Activated CD8-positive, alpha-beta T cell treated with anti-CD3 and anti-CD28 coated beads for 36 hours (primary cell): ENCODE data around the gene RAB10. TPM values are rescaled to one million over a fixed set of nuclear protein-coding genes. Genes with fewer than 3 reads are reported as not detected.

Experiments used
- ATAC-seq: fragments of 200-7000 bp; cut with Tn5 transposase; one replicate; pipeline ENCODE4 v1.10.0; 2021; ENCODE audit warnings: mild to moderate bottlenecking, moderate library complexity
- CTCF ChIA-PET: fragments of 350-600 bp; sonication (Branson Sonifier 250); formaldehyde crosslinking; loops from one replicate; lab custom pipeline; 2021; ENCODE audit warnings: antibody characterized with exemption; lab: Charles Lee
- POLR2A ChIA-PET: fragments of 350-600 bp; sonication (Branson Sonifier 250); formaldehyde crosslinking; loops from one replicate; lab custom pipeline; 2021; ENCODE audit warnings: antibody characterized with exemption; lab: Charles Lee
- DNase-seq: peaks from one replicate; pipeline ENCODE4 v3.0.0-alpha.2; 2020
- H3K27ac Mint-ChIP-seq: one replicate; pipeline ENCODE4 v1.8.0; 2021; ENCODE audit warnings: mild to moderate bottlenecking, mixed read lengths
- H3K27me3 Mint-ChIP-seq: one replicate; pipeline ENCODE4 v1.8.0; 2021; ENCODE audit warnings: mixed read lengths
- H3K36me3 Mint-ChIP-seq: one replicate; pipeline ENCODE4 v1.8.0; 2021; ENCODE audit warnings: low read depth, mixed read lengths
- H3K4me1 Mint-ChIP-seq: one replicate; pipeline ENCODE4 v1.8.0; 2021; ENCODE audit warnings: low read depth, mixed read lengths
- H3K4me3 Mint-ChIP-seq: one replicate; pipeline ENCODE4 v1.8.0; 2021; ENCODE audit warnings: mild to moderate bottlenecking, moderate library complexity, mixed read lengths
- H3K9me3 Mint-ChIP-seq: one replicate; pipeline ENCODE4 v1.8.0; 2021; ENCODE audit warnings: mixed read lengths
- intact Hi-C: fragments of 100-400 bp; cut with micrococcal nuclease; formaldehyde crosslinking; loops from one replicate; pipeline ENCODE4 v1.10.0; 2022
- total RNA-seq, 2 experiments: library from RNA; stranded (reverse); gene quantifications; one replicate each; pipeline ENCODE4 v1.2.3, GENCODE V29; 2021
- TF ChIP-seq, protein P1 (sequence below): fragments of 200-600 bp; IDR thresholded peaks from one replicate; pipeline ENCODE4 v1.8.0; 2022; ENCODE audit warnings: antibody characterized with exemption, mild to moderate bottlenecking

The RAB10 gene
- total RNA-seq, 2 experiments from 2014 or later: 89.5 to 102 TPM

DNA sequence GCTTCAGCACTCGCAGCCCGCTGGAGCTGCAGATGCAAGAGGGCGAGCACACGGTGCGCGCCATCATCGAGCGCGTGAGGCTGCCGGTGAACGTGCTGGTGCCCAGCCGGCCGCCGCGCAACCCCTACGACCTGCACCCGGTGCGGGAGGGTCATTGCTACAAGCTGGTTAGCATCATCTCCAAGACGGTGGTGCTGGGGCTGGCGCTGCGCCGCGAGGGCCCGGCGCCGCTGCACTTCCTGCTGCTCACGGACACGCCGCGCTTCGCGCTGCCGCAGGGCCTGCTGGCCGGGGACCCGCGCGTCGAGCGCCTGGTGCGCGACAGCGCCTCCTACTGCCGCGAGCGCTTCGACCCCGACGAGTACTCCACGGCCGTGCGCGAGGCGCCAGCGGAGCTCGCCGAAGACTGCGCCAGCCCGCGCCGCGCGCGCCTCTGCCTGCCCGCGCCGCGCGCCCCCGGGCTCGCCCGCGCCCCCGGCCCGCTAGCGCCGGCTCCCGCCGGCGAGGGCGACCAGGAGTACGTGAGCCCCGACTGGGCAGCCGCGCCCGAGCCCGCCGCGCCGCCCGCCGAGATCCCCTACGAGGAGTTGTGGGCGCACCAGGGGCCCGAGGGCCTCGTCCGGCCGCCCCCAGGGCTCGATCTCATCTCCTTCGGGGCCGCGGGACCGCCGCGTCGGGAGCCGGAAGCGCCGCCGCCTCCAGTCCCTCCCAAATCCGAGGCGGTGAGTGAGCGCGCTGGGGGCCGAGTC, 150.8 kb downstream of the RAB10 start:
- POLR2A ChIA-PET: interaction anchor here (0.8 to 2.1 kb wide), 6 partner anchors 9 to 151 kb away, joined by 3 to 8 read pairs (median 4); partner anchors contain the start of genes HADHA, HADHB and RAB10
- H3K27ac Mint-ChIP-seq: peak overlapping the region; percentile 52
- intact Hi-C loops: no loop called here

DNA sequence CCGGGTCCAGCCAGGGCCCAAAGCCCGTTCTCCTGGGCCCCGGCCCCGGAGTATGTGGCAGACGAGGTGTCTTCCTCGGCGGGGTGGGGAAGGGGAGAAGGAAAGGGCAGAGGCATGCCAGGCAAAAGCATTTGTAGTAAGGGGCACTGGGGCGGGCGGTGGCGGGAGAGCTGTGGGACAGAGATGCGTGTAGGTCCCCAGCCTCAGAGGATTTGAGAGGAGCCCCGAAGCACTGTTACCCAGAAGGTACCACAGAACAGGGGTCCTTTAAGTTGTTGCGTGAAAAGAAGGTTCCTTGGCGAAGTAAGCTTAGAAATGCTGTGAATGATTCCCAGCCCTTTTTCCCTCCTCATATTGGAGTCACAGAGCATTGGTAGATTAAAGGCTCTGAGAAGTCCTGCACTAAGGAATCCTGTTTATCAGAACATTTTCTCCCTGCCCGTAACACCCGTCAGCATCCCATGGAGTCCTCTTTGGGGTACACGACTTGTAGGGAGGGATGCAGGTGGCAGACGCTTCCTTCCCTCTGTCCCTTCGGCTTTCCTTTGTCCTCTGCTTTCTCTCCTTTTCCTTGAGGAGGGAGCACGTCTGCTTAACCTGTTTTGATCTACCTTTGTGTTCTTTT, 151.5 kb downstream of the RAB10 start:
- peak overlapping the region; percentile 74 for H3K4me3 Mint-ChIP-seq
- intact Hi-C loops: no loop called here
- ChIA-PET CTCF (interaction anchor here (0.5 to 5.3 kb wide), 14 partner anchors 9 to 284 kb away, joined by 3 to 30 read pairs (median 4); partner anchors contain the start of genes HADHA and RAB10), POLR2A (interaction anchor here (0.6 to 2.1 kb wide), 8 partner anchors 9 to 152 kb away, joined by 3 to 8 read pairs (median 4); partner anchors contain the start of genes HADHA, HADHB and RAB10)
- peaks cover 7% of the 10 kb centered on the region for H3K27me3 Mint-ChIP-seq
- no peaks in the 10 kb centered on the region for H3K36me3 Mint-ChIP-seq
- peak overlapping the region; percentile 52 for H3K27ac Mint-ChIP-seq
- no peak for DNase-seq
- H3K4me1 Mint-ChIP-seq: peaks cover 7% of the 10 kb centered on the region
- TF ChIP-seq, protein P1, sequence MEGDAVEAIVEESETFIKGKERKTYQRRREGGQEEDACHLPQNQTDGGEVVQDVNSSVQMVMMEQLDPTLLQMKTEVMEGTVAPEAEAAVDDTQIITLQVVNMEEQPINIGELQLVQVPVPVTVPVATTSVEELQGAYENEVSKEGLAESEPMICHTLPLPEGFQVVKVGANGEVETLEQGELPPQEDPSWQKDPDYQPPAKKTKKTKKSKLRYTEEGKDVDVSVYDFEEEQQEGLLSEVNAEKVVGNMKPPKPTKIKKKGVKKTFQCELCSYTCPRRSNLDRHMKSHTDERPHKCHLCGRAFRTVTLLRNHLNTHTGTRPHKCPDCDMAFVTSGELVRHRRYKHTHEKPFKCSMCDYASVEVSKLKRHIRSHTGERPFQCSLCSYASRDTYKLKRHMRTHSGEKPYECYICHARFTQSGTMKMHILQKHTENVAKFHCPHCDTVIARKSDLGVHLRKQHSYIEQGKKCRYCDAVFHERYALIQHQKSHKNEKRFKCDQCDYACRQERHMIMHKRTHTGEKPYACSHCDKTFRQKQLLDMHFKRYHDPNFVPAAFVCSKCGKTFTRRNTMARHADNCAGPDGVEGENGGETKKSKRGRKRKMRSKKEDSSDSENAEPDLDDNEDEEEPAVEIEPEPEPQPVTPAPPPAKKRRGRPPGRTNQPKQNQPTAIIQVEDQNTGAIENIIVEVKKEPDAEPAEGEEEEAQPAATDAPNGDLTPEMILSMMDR: no peak
- no peaks in the 10 kb centered on the region for H3K9me3 Mint-ChIP-seq
- no peak for ATAC-seq

More for the DNA sequence above, 150.8 kb downstream of the RAB10 start:
- H3K9me3 Mint-ChIP-seq: no peaks in the 10 kb centered on the region
- peaks cover 11% of the 10 kb centered on the region for H3K27me3 Mint-ChIP-seq
- peak; percentile 85 for DNase-seq
- ATAC-seq: peak; percentile 97
- H3K4me3 Mint-ChIP-seq: peak overlapping the region; percentile 74
- TF ChIP-seq, protein P1: peak; percentile 59
- peaks cover 2% of the 10 kb centered on the region for H3K36me3 Mint-ChIP-seq
- CTCF ChIA-PET: interaction anchor here (0.5 to 5.3 kb wide), 15 partner anchors 9 to 285 kb away, joined by 3 to 30 read pairs (median 4); partner anchors contain the start of genes HADHA and RAB10
- H3K4me1 Mint-ChIP-seq: peaks cover 9% of the 10 kb centered on the region

DNA sequence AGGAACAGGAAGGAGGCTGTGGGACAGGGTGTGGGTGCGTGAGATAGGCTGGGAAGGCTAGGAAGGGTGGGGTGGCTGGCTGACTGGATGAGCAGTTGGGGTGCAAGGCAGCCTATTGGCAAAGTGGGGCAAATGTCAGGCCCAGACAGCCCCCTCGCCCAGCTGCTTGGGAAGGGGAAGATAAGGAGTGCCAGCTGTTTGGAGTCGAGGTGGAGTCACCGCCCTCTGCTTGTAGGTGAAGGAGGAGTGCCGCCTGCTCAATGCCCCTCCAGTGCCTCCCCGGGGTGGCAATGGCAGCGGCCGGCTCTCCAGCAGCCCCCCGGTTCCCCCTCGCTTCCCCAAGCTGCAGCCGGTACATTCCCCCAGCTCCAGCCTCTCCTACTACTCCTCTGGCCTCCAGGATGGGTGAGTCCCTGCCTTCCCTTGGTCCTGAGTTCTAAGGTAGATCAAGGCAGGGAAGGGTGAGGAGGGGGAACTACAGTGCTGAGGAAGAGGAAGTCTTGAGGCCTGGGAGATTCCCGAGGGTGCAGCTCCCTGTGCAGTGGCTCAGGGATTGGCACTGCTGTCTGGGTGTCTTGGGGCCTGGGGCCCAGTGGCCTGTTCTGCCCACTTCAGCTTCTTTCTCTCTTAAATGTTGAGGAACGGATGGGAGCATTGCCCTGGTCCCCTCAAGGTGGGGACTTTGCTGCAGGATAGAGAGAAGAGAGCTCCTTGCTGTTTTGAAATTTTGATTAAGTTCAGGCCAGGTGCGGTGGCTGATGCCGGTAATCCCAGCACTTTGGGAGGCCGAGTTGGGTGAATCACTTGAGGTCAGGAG, 152.3 kb downstream of the RAB10 start:
- H3K27ac Mint-ChIP-seq: peak overlapping the region; percentile 23
- H3K9me3 Mint-ChIP-seq: no peaks in the 10 kb centered on the region
- TF ChIP-seq, protein P1: no peak
- peaks cover under 1% of the 10 kb centered on the region for H3K27me3 Mint-ChIP-seq
- POLR2A ChIA-PET: interaction anchor here (0.6 to 1.3 kb wide), 4 partner anchors 19 to 132 kb away, joined by 3 to 4 read pairs (median 4); no protein-coding TSS in a partner anchor
- CTCF ChIA-PET: interaction anchor here (1.2 to 5.3 kb wide), 5 partner anchors 14 to 283 kb away, joined by 5 to 30 read pairs (median 7); partner anchors contain the start of gene RAB10
- intact Hi-C loops: no loop called here
- H3K36me3 Mint-ChIP-seq: no peaks in the 10 kb centered on the region
- DNase-seq (no peak), ATAC-seq (no peak)
- H3K4me1 Mint-ChIP-seq: peaks cover 7% of the 10 kb centered on the region
- H3K4me3 Mint-ChIP-seq: peak overlapping the region; percentile 74

Other genes starting within 250 kb of the RAB10 start
- gene ASXL2, start 155.6 kb upstream of the RAB10 start, total RNA-seq: 10 to 100 TPM; 42.5 to 42.8 TPM
- gene KIF3C, start 51.6 kb upstream of the RAB10 start, total RNA-seq: 1 to 10 TPM; 3.6 to 3.8 TPM
- 1 to 10 TPM; 2.2 to 2.7 TPM for gene GAREM2, start 139.0 kb downstream of the RAB10 start, total RNA-seq
- 100 to 1,000 TPM; 118 to 120 TPM for gene HADHA, start 210.5 kb downstream of the RAB10 start, total RNA-seq
- 10 to 100 TPM; 58.8 TPM for gene HADHB, start 210.9 kb downstream of the RAB10 start, total RNA-seq